ENCODE results near the gene MMP15.
"Not testable (repeated sequence)": the region's sequence is repeated elsewhere in the genome, so short reads cannot be mapped to it uniquely, and the experiment has no call there.

The MMP15 gene

GRCh38 chr16:58025351-58026138, at the start of gene MMP15:
Gene MMP15 (plus strand): TSS chr16:58025754. CDS start chr16:58026351, 597 bp downstream.
- DNase-seq, result peak; percentile 55 to 58

DNA sequence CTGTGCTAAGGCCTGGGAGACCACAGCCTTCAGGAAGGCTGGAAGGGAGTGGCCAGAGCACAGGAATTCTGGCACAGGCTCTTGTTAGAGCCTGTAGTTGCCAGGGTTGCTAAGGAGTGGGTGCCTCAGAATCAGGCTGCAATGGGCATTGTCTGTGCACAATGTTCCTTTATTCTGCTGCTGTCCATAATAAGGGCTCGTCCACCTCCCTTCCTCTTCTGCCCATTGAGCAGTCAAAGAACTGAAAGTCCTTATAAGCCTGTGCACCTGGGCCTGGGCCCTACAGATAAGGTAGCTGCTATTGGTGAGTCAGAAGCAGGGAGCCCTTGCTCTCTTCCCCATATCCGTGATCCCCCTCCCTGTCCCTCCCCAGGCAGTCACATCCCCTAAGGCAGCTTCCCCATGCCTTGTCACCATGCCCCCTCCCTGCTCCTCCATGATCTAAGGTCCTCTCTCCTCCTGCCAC, 49.2 kb upstream of the MMP15 start:
- no peak for DNase-seq

- DNase-seq, result no peak
These were observed 48.0 kb upstream of the MMP15 start for GRCh38 chr16:57977418-57978069.

DNA sequence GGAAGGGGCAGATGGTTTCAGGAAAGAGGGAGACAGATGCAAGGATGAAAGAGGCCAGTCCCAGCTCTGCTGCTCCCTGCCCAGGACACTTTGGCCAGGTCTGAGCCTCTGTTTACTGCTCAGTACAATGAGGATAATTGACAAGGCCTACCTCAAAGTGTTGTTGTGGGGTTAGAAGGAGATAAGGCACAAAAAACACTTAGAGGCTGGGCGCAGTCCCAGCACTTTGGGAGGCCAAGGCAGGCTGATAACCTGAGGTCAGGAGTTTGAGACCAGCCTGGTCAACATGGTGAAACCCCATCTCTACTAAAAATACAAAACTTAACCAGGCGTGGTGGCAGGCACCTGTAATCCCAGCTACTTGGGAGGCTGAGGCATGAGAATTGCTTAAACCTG, 47.5 kb upstream of the MMP15 start:
- DNase-seq, result not testable (repeated sequence)

GRCh38 chr16:57979006-57979585, 46.5 kb upstream of the MMP15 start:
- DNase-seq, result no peak

DNA sequence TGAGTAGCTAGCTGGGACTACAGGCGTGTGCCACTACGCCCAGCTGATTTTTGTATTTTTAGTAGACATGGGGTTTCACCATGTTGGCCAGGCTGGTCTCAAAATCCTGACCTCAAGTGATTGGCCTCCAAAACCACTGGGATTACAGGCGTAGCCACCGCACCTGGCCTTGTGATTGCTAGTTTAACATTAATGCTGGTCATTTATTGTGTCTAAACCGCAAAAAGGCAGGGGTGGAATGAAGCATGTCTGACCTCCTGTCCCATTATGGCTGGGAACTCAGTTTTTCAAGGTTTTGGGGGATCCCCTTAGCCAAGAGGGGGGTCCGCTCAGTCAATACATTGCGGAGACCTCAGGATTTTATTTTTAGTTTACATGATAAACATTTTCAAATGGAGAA, 43.9 kb upstream of the MMP15 start:
- DNase-seq, result no peak

DNA sequence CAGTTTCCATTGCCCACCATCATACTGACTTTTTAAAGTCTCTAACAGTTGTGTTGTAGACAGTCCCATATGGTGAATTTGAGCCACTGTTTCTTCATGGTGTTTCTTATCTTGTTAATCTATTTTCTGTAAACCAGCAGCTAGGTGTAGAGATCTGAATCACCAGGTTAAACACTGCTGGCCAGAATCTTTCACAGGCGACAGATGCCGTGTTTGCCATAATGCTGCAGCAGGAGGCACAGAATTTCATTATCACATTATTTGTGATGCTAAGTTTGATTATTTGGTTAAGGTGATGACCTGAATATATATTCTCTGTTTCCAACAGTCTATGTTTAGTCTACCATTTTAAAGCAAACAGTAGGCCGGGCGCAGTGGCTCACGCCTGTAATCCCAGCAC, 43.2 kb upstream of the MMP15 start:
- no peak for DNase-seq

- DNase-seq, result peak; percentile 85 to 87
These were observed 40.9 kb upstream of the MMP15 start for GRCh38 chr16:57984443-57985203.

- no peak for DNase-seq
These were observed 40.1 kb upstream of the MMP15 start for GRCh38 chr16:57985204-57986181.

GRCh38 chr16:57986196-57986595, 39.4 kb upstream of the MMP15 start:
- DNase-seq, result no peak

- DNase-seq, result no peak
These were observed 37.9 kb upstream of the MMP15 start for GRCh38 chr16:57987441-57988177.

DNA sequence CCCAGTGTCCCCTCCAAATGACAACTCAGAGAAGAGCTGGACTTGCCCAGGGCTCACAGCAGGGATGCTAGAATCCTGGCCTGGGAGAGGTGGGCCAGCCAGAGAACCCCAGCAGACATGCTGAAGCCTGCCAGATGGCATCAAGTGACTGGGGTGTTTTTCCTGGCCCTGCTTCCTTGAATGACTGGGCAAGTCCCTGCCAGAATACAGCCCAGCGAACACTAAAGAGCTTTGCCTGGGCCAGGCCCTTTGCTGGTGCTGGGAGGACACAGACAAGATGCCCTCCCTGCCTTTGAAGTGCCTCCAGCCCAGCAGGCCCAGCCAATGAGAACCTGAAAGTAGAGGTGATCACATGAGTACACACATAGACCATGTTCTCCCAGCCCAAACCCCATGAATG, 36.6 kb upstream of the MMP15 start:
- DNase-seq, result no peak

DNA sequence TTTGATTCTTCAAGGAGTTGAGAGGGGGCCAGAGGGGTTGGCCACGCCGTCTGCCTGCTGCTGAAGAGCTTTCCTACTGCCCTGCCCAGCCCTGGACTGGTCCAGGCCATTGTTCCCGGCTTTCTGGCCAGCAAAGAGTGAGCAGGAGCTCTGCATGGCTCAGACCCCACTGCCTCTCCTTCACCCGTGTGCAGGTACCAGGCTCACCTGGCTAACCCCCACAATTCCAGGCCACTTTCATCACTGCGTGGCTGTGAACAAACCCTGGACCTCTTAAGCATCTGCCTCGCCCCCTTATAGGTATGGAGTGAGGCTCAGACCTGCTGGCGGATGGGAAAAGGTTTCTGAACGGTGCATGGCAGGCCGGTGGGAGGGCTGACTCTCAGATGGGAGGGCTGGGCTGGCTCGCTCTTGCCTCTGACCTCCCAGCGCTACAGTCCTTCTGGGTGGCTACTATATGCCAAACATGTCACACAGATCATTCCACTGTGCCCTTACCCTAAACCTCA, 33.9 kb upstream of the MMP15 start:
- DNase-seq, result no peak

DNA sequence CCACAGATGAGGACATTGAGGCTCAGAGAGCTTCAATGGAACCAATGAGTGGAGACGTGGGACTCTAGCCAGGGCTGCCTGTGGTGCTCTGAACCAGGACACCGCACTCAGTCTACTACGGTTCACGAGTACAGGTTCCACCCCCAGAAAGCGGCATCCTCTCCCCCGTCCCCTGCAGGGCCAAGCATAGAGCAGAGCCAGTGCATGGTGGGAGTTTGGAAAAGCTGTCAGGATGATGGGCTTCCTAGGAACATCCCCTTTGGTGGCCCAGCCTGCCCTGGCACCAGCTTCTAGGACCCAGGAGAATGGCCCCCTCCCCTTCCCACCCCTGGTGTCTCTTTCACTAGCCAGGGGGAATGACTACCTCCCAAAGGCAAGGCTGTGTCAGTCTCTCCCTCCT, 33.5 kb upstream of the MMP15 start:
- no peak for DNase-seq

DNA sequence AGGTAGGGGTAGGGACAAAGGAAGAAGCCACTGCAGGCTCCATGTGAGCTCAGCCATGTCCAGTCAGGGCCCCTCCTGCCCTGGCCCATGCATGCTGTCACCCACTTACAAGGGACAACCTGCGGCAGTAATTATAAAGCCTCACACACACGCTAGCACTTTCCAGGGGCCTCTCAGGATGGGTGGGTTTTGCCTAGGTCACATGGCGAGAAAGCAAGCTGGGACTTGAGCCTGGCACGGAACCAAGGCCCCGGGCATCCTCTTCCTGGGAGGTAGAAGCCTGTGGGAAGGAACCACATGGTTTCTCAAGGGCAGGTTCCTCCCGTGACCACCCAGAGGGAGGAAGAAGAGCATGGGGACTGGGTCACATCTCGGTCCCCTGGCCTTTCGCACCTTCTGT, 32.1 kb upstream of the MMP15 start:
- no peak for DNase-seq

DNA sequence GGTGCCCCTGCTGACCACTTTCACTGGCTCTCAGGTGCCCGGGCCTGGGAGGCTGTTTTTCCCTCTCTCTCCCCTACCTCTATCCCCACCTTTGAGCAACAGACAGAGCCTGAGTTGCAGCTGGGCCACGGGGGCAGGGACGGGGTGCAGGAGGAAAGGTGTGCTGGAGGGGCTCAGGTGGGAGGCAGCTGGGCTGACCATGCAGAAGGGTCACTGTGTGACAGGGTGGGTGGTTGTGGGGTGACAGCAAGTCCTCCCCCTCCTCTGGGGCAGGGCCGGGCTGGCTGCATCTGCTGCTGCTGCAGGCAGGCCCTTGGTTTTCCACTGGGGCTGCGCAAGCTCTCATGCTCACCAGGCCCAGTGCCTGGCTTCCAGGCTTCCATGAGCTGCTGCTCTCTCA, 31.7 kb upstream of the MMP15 start:
- no peak for DNase-seq

GRCh38 chr16:57994361-57994760, 31.2 kb upstream of the MMP15 start:
- DNase-seq, result no peak

DNA sequence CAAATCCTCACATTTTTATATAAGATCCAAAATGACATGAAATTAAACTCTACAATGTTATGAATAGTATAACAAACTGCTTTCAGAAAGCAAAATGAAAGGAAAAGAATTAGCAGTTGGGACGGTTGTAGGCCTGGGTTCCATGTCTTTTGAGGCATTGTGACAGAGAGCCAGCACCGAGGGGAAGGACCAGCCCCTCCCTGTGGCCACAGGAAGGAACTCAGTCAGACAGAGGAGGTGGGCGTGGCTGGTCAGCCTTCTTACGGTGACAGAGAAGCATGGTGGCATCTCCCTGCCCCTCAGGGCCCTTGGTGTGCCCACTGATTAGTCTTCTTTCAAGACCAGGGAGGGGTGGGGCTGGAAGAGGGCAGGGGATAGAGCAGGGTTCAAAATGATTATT, 30.8 kb upstream of the MMP15 start:
- DNase-seq, result peak; percentile 32 to 36

DNA sequence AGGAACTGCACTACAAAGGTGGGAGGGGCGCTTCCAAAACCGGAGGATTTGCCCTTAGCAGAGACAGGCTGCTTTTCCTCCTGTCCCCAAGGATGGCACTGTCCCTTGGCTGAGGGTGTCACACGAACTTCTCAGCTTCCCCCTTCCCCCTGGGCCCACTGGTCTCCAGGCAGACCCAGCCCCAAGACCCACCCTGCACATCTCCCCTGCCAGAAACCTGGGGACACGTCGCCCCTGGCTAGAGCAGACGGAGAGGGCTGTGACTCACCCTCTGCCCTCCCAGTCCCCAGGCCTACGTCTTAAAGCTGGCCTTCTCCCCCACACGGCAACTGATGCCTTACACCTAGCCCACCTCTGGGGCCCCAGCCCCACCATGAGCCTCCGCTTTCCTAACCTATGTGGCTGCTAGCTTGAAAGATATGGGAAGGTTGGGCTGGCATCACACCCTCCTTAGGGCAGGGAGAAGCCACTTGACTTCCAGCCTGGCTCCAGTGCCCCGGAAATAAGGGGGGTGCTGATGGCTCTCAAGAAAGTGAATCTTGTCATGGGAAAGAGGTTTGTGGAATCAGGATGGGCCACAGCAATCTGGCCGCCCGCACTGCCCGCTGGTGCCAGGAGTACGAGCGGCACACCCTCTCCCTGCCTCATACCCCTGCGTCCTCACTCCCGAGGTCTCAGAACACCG, 29.7 kb upstream of the MMP15 start:
- DNase-seq, result no peak

GRCh38 chr16:57996406-57997175, 29.0 kb upstream of the MMP15 start:
- no peak for DNase-seq

Measured in stimulated activated CD4-positive, alpha-beta T cell treated with anti-CD3 and anti-CD28 coated beads, Interleukin-2, amount 100 ng/mL, for 48 hours (primary cell).